Testis (tissue), 3 donors: ENCODE measurements around the gene CELSR3. TPM values are rescaled to one million over a fixed set of nuclear protein-coding genes. Genes with fewer than 3 reads are reported as not detected.

Experiments
- DNase-seq: peaks from one replicate; pipeline ENCODE4 v3.0.0-alpha.2; 2019
- H3K27ac ChIP-seq, 2 donors: fragments of 200-600 bp; sonication (generic); one replicate each; pipeline ENCODE4 v1.5.1; 2019
- H3K27me3 ChIP-seq: fragments of 200-600 bp; sonication (generic); one replicate; pipeline ENCODE4 v1.5.1; 2019
- H3K36me3 ChIP-seq: fragments of 200-600 bp; sonication (generic); one replicate; pipeline ENCODE4 v1.5.1; 2017; ENCODE audit warnings: low read depth; ENCODE audit errors: missing control alignments
- H3K4me1 ChIP-seq: fragments of 200-600 bp; sonication (generic); one replicate; pipeline ENCODE4 v1.5.1; 2019
- H3K4me3 ChIP-seq, 2 donors: fragments of 200-600 bp; sonication (generic); one replicate each; pipeline ENCODE4 v1.5.1; 2017 to 2019
- H3K9me3 ChIP-seq: fragments of 200-600 bp; sonication (generic); one replicate; pipeline ENCODE4 v1.5.1; 2017
- POLR2A ChIP-seq: fragments of 450-650 bp; IDR thresholded peaks from one replicate; pipeline ENCODE4 v1.6.1; 2017; ENCODE audit warnings: antibody characterized with exemption, mild to moderate bottlenecking, moderate library complexity
- whole genome bisulfite sequencing, 2 donors: methylation state at CpG; one replicate each; pipeline ENCODE4 v1.1.5; 2018; 5-methylcytosine and 5-hydroxymethylcytosine counted together
- intact Hi-C: fragments of 100-400 bp; cut with DNase I; formaldehyde crosslinking; loops from one replicate; pipeline ENCODE4 v1.15.1; 2023; ENCODE audit warnings: low total_unique reads
- polyA plus RNA-seq: library from polyadenylated mRNA; stranded (reverse); fragments of 350-450 nt; fragmentation: Illumina TruSeq; extraction: RNeasy Lipid Tissue Mini Kit (QIAGEN cat#74804); gene quantifications from one replicate; pipeline ENCODE4 v1.2.3, GENCODE V29; 2014; ENCODE audit warnings: low read depth, low replicate concordance; ENCODE audit not compliant: insufficient read depth
- total RNA-seq, 2 donors: library from RNA; depleted of rRNA; stranded (reverse); fragments of >200 nt; gene quantifications; one replicate each; pipeline ENCODE4 v1.2.3, GENCODE V29; 2016
- TF ChIP-seq, protein P1 (sequence below), 3 experiments: fragments of 450-650 bp in 2 of 3; fragments of 200-600 bp in 1 of 3; sonication (generic) in 1 of 3; IDR thresholded peaks; one replicate each; pipeline ENCODE4 v1.5.1; 2016 to 2019; ENCODE audit warnings: antibody characterized with exemption in 3 of 3, mild to moderate bottlenecking in 2 of 3, moderate library complexity in 1 of 3

Gene CELSR3
- total and polyA plus RNA-seq, 3 donors from 2014 or later, result 13.5 to 17.5 (median 14.3) TPM

DNA sequence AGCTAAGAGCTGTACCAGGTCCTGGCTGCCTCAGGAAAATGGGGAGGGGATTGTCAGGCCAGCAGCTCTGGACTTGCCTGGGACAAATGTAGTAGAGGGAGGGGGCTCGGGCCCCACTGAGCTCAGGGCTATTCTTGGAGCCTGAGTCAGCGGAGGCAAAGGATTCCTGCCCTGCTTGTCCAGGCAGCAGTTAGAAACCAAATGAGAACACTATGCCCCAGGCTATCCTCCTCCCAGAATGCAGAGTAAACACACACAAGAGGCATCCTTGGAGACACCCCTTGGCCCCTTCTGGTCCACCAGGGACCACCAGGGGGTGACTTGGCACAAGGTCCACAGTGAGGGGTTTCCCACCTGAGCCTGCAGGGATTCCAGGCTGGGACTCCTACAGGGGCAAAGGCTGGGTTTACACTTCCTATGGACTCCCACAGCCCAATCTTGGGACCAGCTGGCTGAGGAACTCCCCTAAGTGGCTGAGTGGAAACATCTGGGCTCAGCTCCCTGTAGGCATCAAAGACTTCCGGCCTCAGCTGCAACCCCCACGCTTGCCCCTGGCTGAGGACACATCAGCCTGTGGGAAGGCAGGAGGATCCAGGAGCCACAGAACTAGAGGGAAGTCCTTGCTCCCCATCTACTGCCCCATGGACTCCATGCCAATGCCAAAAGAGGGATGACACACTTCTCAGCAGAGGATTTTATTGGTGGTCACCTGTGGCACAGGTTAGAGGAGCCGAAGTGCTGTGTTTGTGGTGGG is 64.2 kb downstream of the CELSR3 start:
- intact Hi-C loops, result no loop called here
- Histone ChIP-seq H3K27ac (peak overlapping the region; percentile 14 to 75), H3K4me1 (peaks cover 33% of the 10 kb centered on the region), H3K4me3 (no peak overlapping the region), H3K9me3 (no peaks in the 10 kb centered on the region), H3K36me3 (no peaks in the 10 kb centered on the region), H3K27me3 (no peaks in the 10 kb centered on the region)
- TF ChIP-seq, protein P1, sequence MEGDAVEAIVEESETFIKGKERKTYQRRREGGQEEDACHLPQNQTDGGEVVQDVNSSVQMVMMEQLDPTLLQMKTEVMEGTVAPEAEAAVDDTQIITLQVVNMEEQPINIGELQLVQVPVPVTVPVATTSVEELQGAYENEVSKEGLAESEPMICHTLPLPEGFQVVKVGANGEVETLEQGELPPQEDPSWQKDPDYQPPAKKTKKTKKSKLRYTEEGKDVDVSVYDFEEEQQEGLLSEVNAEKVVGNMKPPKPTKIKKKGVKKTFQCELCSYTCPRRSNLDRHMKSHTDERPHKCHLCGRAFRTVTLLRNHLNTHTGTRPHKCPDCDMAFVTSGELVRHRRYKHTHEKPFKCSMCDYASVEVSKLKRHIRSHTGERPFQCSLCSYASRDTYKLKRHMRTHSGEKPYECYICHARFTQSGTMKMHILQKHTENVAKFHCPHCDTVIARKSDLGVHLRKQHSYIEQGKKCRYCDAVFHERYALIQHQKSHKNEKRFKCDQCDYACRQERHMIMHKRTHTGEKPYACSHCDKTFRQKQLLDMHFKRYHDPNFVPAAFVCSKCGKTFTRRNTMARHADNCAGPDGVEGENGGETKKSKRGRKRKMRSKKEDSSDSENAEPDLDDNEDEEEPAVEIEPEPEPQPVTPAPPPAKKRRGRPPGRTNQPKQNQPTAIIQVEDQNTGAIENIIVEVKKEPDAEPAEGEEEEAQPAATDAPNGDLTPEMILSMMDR (IDR thresholded peaks at IDR 0.05), result no peak
- no peak for TF ChIP-seq POLR2A
- peak; percentile 66 for DNase-seq
- WGBS, 2 donors, result 20 to 33% methylated on average over 1 to 5 of the region's 5 CpGs

DNA sequence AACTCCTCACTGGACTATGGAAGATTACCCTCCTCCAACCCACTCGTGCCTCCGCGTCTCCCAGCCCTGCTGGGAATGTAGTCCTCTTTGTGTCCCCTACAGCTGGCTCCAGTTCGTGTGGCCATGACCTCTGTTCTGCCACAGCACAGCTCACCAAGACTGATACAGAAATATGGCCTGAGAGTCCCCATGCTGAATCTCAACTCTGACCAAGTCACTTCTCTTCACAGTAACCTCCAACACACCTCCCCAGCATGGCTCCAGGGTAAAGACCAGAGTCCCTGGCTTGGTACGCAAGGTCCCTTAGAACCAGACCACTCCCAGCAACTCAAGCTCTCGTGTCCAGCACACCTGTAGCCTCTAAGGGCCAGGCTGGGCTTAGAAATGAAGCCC is 65.3 kb downstream of the CELSR3 start:
- H3K4me3 ChIP-seq, result no peak overlapping the region
- H3K27ac ChIP-seq, result peak overlapping the region in 1 of 2 donors; percentile 75
- H3K4me1 ChIP-seq, result peaks cover 33% of the 10 kb centered on the region
- DNase-seq, result no peak
- H3K9me3 ChIP-seq, result no peaks in the 10 kb centered on the region
- TF ChIP-seq, protein P1 (IDR thresholded peaks at IDR 0.05), result no peak
- TF ChIP-seq POLR2A, result no peak
- no peaks in the 10 kb centered on the region for H3K27me3 ChIP-seq
- H3K36me3 ChIP-seq, result no peaks in the 10 kb centered on the region
- intact Hi-C loops, result no loop called here
- WGBS, 2 donors, result 55 to 72% methylated on average over 6 of the region's 6 CpGs

DNA sequence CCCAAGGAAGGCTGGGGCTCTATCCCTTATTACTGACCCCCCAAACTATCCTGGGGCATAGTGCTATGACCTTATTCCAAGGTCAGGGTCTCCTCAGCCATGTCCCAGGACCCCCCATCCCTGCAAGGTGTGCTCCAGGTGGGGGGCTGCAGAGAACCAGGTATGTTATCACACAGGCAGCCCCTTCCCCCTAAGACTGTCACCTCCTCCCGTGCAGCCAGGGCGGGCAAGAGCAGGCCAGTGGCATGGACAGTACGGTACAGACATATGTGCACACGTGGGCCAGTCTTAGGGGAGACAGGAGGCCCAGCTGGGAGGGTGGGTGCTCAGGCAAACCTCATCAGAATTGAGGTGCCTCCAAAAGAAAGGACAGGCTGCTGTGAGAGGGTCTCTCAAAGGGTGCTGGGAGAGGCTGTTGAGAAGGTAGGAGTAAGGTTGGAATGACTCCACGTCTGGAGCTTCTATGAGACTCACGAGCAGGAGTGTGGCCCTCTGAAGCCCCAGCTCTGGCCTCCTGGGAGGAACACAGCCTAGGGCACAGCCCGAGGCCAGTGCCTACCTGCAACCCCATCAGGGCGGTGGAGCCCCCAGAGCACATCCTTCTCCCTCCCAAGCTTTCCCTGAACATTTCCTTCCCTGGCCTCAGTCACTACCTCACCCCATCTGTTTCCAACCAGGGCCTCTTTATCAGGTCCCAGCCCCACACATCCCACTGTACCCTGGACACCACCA is 65.8 kb downstream of the CELSR3 start:
- H3K9me3 ChIP-seq, result no peaks in the 10 kb centered on the region
- no peak for TF ChIP-seq POLR2A
- H3K27ac ChIP-seq, result peak overlapping the region in 1 of 2 donors; percentile 75
- no peak overlapping the region for H3K4me3 ChIP-seq
- no peaks in the 10 kb centered on the region for H3K27me3 ChIP-seq
- intact Hi-C loops, result no loop called here
- WGBS, 2 donors, result 65 to 72% methylated on average over 6 to 8 of the region's 8 CpGs
- DNase-seq, result no peak
- peaks cover 33% of the 10 kb centered on the region for H3K4me1 ChIP-seq
- no peaks in the 10 kb centered on the region for H3K36me3 ChIP-seq

DNA sequence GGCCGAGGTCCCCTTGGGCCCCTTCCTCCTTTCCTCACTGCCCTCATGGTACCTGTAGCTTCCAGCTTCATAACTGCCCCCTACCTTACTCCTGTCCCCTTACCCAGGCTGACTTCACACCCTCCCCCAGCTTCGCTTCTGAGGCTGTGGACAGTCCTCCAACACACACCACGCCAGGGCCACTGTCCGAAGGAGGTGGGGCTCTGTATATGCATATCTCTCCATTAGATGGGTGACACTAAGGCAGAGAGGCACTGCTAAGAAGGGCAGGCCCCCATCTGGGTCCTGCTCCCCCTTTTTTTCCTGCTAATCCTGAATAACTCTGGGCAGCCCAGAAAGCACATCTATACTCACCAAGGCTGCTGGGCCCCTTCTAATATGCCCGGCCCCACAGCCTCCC is 66.5 kb downstream of the CELSR3 start:
- H3K27ac ChIP-seq, result no peak overlapping the region
- 80 to 87% methylated on average over 5 of the region's 5 CpGs for WGBS, 2 donors
- TF ChIP-seq, protein P1 (IDR thresholded peaks at IDR 0.05), result no peak
- TF ChIP-seq POLR2A, result no peak
- H3K4me1 ChIP-seq, result peaks cover 33% of the 10 kb centered on the region
- DNase-seq, result no peak
- no peaks in the 10 kb centered on the region for H3K36me3 ChIP-seq
- no peaks in the 10 kb centered on the region for H3K27me3 ChIP-seq
- intact Hi-C loops, result no loop called here
- H3K9me3 ChIP-seq, result no peaks in the 10 kb centered on the region
- H3K4me3 ChIP-seq, result no peak overlapping the region

DNA sequence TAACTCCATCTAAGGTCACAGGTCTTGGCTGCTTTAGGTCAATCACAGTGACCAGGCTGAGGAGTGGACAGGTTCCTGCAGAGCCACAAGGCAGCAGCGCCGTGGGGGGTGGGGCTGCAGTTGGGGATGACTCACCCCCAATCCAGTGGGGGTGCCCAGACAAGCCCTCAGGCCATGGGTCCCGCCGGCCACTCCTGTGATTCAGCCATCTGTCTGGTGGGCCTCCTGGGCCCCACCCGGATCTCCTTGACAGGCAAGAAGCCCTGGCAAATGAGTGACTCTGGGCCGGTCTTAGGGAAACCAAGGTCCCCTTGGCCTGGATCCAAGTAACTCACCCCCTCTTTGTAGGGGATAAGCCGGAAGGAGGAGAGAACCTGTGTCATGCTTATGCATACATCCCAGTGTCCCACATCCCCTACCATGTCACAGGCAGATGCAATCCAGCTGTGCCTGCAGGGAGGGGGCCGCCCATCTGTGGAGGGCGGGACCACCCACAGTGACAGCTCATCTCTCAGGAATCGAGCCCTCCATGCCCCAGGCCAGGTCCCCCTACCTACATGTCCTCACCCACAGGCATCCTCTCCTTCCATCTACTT is 67.1 kb downstream of the CELSR3 start:
- no peak overlapping the region for H3K4me3 ChIP-seq
- peak; percentile 25 for DNase-seq
- no peak for TF ChIP-seq POLR2A
- TF ChIP-seq, protein P1 (IDR thresholded peaks at IDR 0.05), result no peak
- H3K9me3 ChIP-seq, result no peaks in the 10 kb centered on the region
- intact Hi-C loops, result no loop called here
- H3K27me3 ChIP-seq, result no peaks in the 10 kb centered on the region
- 47 to 60% methylated on average over 5 to 10 of the region's 10 CpGs for WGBS, 2 donors
- H3K27ac ChIP-seq, result no peak overlapping the region
- peaks cover 33% of the 10 kb centered on the region for H3K4me1 ChIP-seq
- no peaks in the 10 kb centered on the region for H3K36me3 ChIP-seq
